ENCODE measurements around the gene FBXO17.
"Not testable (repeated sequence)": the region's sequence is repeated elsewhere in the genome, so short reads cannot be mapped to it uniquely, and the experiment has no call there.

FBXO17 gene

GRCh38 chr19:38990949-38991697, 15.6 kb upstream of the FBXO17 start:
- DNase-seq (ENCODE audit: low spot score), result no peak
- no peak for TF ChIP-seq CTCF (IDR thresholded peaks at IDR 0.05; ENCODE audit: extremely low read depth, missing control alignments)

GRCh38 chr19:38989614-38990013, 14.1 kb upstream of the FBXO17 start:
- not testable (repeated sequence) for DNase-seq (ENCODE audit: low spot score)

- no peak for TF ChIP-seq CTCF (IDR thresholded peaks at IDR 0.05; ENCODE audit: extremely low read depth, missing control alignments)
- no peak for DNase-seq (ENCODE audit: low spot score)
Measured at GRCh38 chr19:38989066-38989605, 13.6 kb upstream of the FBXO17 start.

GRCh38 chr19:38988627-38989026, 13.1 kb upstream of the FBXO17 start:
- not testable (repeated sequence) for DNase-seq (ENCODE audit: low spot score)

GRCh38 chr19:38987745-38988144, 12.2 kb upstream of the FBXO17 start:
- DNase-seq (ENCODE audit: low spot score), result not testable (repeated sequence)

- TF ChIP-seq CTCF (IDR thresholded peaks at IDR 0.05; ENCODE audit: extremely low read depth, missing control alignments), result no peak
- DNase-seq (ENCODE audit: low spot score), result no peak
Measured at GRCh38 chr19:38985262-38985661, 9.7 kb upstream of the FBXO17 start.

- no peak for DNase-seq (ENCODE audit: low spot score)
- TF ChIP-seq CTCF (IDR thresholded peaks at IDR 0.05; ENCODE audit: extremely low read depth, missing control alignments), result no peak
Measured at GRCh38 chr19:38980583-38981374, 5.2 kb upstream of the FBXO17 start.

- no peak for DNase-seq (ENCODE audit: low spot score)
- no peak for TF ChIP-seq CTCF (IDR thresholded peaks at IDR 0.05; ENCODE audit: extremely low read depth, missing control alignments)
Measured at GRCh38 chr19:38979812-38980211, 4.3 kb upstream of the FBXO17 start.

GRCh38 chr19:38978326-38978689, 2.8 kb upstream of the FBXO17 start:
- no peak for TF ChIP-seq CTCF (IDR thresholded peaks at IDR 0.05; ENCODE audit: extremely low read depth, missing control alignments)
- no peak for DNase-seq (ENCODE audit: low spot score)

Data from GM20000 (cell line).